HL-60 (cell line): ENCODE data around the gene L1CAM.

ENCODE experiments used
- DNase-seq, 2 experiments: peaks; one replicate each; pipeline ENCODE4 v3.0.0-alpha.2; 2010 to 2020; ENCODE audit warnings: low read depth in 1 of 2, low spot score in 1 of 2
- H3K27ac ChIP-seq: fragments of 250-450 bp; sonication (Bioruptor Pico); replicated peaks from 2 replicates; pipeline ENCODE4 v1.5.1; 2020; ENCODE audit warnings: mild to moderate bottlenecking, moderate library complexity
- H3K27me3 ChIP-seq: fragments of 250-450 bp; sonication (Bioruptor Pico); 2 replicates; pipeline ENCODE4 v1.5.1; 2021; ENCODE audit warnings: mild to moderate bottlenecking, moderate library complexity; ENCODE audit not compliant: insufficient read depth, poor library complexity, severe bottlenecking
- H3K4me3 ChIP-seq: replicated peaks from 2 replicates; pipeline ENCODE4 v1.5.1; 2011; ENCODE audit warnings: mild to moderate bottlenecking, control low read depth, low read length; ENCODE audit not compliant: insufficient read depth
- GABPA ChIP-seq: IDR thresholded peaks from 2 replicates; pipeline ENCODE4 v1.6.1; 2012; ENCODE audit warnings: low read depth
- POLR2AphosphoS5 ChIP-seq: IDR thresholded peaks from 2 replicates; pipeline ENCODE4 v1.6.1; 2012; ENCODE audit warnings: low read depth
- REST ChIP-seq: IDR thresholded peaks from 2 replicates; pipeline ENCODE4 v1.6.1; 2012; ENCODE audit warnings: low read depth; ENCODE audit not compliant: insufficient replicate concordance
- SPI1 ChIP-seq: IDR thresholded peaks from 2 replicates; pipeline ENCODE4 v1.6.1; 2012; ENCODE audit warnings: low read depth, mild to moderate bottlenecking, borderline replicate concordance
- TF ChIP-seq, protein P1 (sequence below): IDR thresholded peaks from one replicate; pipeline ENCODE4 v1.5.1; 2011; ENCODE audit warnings: low read length, control low read depth, inconsistent platforms; ENCODE audit not compliant: insufficient read depth

The L1CAM gene

GRCh38 chrX:153913701-153914100, 27.7 kb upstream of the L1CAM start:
- Histone ChIP-seq H3K4me3 (no peak overlapping the region), H3K27me3 (no peaks in the 10 kb centered on the region), H3K27ac (no peak overlapping the region)
- no peak for TF ChIP-seq POLR2AphosphoS5
- no peak for TF ChIP-seq GABPA
- DNase-seq = no peak

DNA sequence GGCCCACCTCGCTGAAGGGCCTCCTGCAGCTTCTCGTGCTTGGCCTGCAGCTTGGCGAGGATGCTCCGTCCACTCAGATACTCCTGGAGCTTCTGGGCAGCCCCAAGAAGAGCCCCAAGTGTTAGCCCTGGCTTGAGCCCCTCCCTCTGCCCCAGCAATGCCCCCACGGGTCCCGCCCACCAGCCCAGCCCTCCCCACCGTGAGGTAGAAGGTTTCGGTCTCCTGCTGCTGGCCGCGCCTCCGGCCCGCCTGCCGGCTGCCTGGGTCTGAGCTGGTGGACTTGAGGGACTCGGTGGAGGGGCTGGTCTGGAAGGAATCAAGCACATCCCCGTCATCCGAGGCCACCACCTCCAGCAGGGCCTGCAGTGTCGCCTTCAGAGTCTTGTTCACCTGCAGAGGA, 27.2 kb upstream of the L1CAM start:
- DNase-seq = peak in 1 of 2 experiments; percentile 10
- no peak for TF ChIP-seq REST
- TF ChIP-seq, protein P1, sequence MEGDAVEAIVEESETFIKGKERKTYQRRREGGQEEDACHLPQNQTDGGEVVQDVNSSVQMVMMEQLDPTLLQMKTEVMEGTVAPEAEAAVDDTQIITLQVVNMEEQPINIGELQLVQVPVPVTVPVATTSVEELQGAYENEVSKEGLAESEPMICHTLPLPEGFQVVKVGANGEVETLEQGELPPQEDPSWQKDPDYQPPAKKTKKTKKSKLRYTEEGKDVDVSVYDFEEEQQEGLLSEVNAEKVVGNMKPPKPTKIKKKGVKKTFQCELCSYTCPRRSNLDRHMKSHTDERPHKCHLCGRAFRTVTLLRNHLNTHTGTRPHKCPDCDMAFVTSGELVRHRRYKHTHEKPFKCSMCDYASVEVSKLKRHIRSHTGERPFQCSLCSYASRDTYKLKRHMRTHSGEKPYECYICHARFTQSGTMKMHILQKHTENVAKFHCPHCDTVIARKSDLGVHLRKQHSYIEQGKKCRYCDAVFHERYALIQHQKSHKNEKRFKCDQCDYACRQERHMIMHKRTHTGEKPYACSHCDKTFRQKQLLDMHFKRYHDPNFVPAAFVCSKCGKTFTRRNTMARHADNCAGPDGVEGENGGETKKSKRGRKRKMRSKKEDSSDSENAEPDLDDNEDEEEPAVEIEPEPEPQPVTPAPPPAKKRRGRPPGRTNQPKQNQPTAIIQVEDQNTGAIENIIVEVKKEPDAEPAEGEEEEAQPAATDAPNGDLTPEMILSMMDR = no peak
- no peak for TF ChIP-seq POLR2AphosphoS5
- no peak for TF ChIP-seq GABPA
- no peak for TF ChIP-seq SPI1
- Histone ChIP-seq H3K4me3 (no peak overlapping the region), H3K27me3 (no peaks in the 10 kb centered on the region), H3K27ac (no peak overlapping the region)

GRCh38 chrX:153911798-153912197, 25.8 kb upstream of the L1CAM start:
- no peak for DNase-seq
- Histone ChIP-seq H3K4me3 (no peak overlapping the region), H3K27ac (no peak overlapping the region), H3K27me3 (no peaks in the 10 kb centered on the region)
- TF ChIP-seq, protein P1 = no peak
- TF ChIP-seq REST (no peak), SPI1 (no peak), GABPA (no peak), POLR2AphosphoS5 (no peak)

DNA sequence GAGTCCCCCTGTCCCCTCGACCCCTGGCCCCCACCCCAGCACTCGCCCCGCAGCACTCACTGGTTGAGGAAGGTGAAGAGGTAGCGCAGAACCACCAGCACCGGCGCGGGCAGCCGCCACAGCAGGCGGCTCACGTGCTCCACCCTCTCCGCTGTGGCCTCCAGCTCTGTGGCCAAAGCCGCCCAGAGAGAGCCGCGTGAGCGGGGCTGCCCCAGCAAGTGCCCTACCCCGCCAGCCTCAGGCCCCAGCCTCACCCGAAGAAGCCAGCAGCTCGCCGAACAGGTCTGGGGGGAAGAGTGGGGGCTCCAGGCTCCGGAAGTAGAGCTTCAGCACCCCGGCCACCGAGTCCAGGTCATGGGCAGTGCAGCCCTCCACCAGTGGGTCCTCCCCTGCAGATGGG, 24.5 kb upstream of the L1CAM start:
- DNase-seq = peak in 1 of 2 experiments; percentile 10
- H3K27ac ChIP-seq = no peak overlapping the region
- TF ChIP-seq GABPA = no peak
- TF ChIP-seq, protein P1 = no peak
- TF ChIP-seq REST = no peak
- TF ChIP-seq SPI1 = no peak
- TF ChIP-seq POLR2AphosphoS5 = no peak
- H3K27me3 ChIP-seq = no peaks in the 10 kb centered on the region
- H3K4me3 ChIP-seq = no peak overlapping the region
